K562 (cell line): ENCODE results near the gene EPS8. TPM values are rescaled to one million over a fixed set of nuclear protein-coding genes. Genes with fewer than 3 reads are reported as not detected.

ENCODE experiments used
- ATAC-seq: fragments of 200-7000 bp; cut with Tn5 transposase; 3 replicates; pipeline ENCODE4 v1.9.1; 2020; ENCODE audit warnings: moderate library complexity
- BruUV-seq: library from RNA; stranded (reverse); fragments of 400-500 nt; replicated peaks from 2 replicates; lab custom pipeline; 2021; lab: Mats Ljungman, UMichigan
- CTCF ChIA-PET: fragments of 300-600 bp; formaldehyde crosslinking; extraction: SDS; loops from one replicate; lab custom pipeline; 2021; ENCODE audit warnings: low intra/inter-chr PET ratio; lab: Yijun Ruan, JAX
- POLR2A ChIA-PET: fragments of 300-600, 350-650 bp; sonication (Branson Sonifier 250); formaldehyde crosslinking; extraction: SDS; loops from one replicate; lab custom pipeline; 2021; ENCODE audit warnings: antibody characterized with exemption, inconsistent platforms; lab: Yijun Ruan, JAX
- DNase-seq, 4 experiments: peaks; one replicate each; pipeline versions ENCODE4 v3.0.0 to v3.0.0-alpha.2; 2011 to 2018; ENCODE audit warnings: low spot score in 3 of 4, mixed read lengths in 3 of 4; ENCODE audit errors: extremely low read depth in 1 of 4
- FAIRE-seq: peaks from 2 replicates; lab custom pipeline; 2011; peaks lifted over from hg19 to GRCh38; lab: Jason Lieb, UNC
- H2AFZ ChIP-seq: 2 replicates; pipeline ENCODE4 v1.6.0; 2011; ENCODE audit warnings: low read depth, low read length, control low read depth, inconsistent platforms
- H3K27ac ChIP-seq: fragments of 200-600 bp; 3 replicates; pipeline ENCODE4 v1.8.0; 2011; ENCODE audit warnings: low read depth, mild to moderate bottlenecking, control low read depth, inconsistent platforms, low read length, moderate library complexity, mixed read lengths; ENCODE audit errors: extremely low read depth
- H3K27me3 ChIP-seq, 2 experiments: fragments of 300-600 bp in 1 of 2; 2 replicates in 1 of 2; 3 replicates in 1 of 2; pipeline versions ENCODE4 v1.6.0 to v1.8.0; 2011; ENCODE audit warnings: inconsistent platforms in 2 of 2, low read length in 2 of 2, mild to moderate bottlenecking in 1 of 2, mixed read lengths in 1 of 2, moderate library complexity in 1 of 2; ENCODE audit not compliant: control insufficient read depth in 2 of 2, insufficient read depth in 2 of 2
- H3K36me3 ChIP-seq: fragments of 300-600 bp; 3 replicates; pipeline ENCODE4 v1.8.0; 2011; ENCODE audit warnings: mild to moderate bottlenecking, low read length, inconsistent platforms; ENCODE audit not compliant: control insufficient read depth, insufficient read depth
- H3K4me1 ChIP-seq, 2 experiments: fragments of 200-600 bp in 1 of 2; replicated peaks in 1 of 2; 2 replicates in 1 of 2; 3 replicates in 1 of 2; pipeline versions ENCODE4 v1.5.1 to v1.8.0; 2011; ENCODE audit warnings: inconsistent platforms in 2 of 2, low read length in 2 of 2, mild to moderate bottlenecking in 1 of 2, mixed read lengths in 1 of 2, moderate library complexity in 1 of 2; ENCODE audit not compliant: control insufficient read depth in 2 of 2, insufficient read depth in 2 of 2
- H3K4me2 ChIP-seq: 2 replicates; pipeline ENCODE4 v1.6.1; 2011; ENCODE audit warnings: low read length, control low read depth, inconsistent platforms, mixed read lengths; ENCODE audit not compliant: insufficient read depth
- H3K4me3 ChIP-seq: fragments of 200-600 bp; sonication (generic), shearing (Covaris generic); 2 replicates; pipeline ENCODE4 v1.5.1; 2016; ENCODE audit warnings: control low read depth, inconsistent platforms
- H3K79me2 ChIP-seq: fragments of 200-600 bp; 3 replicates; pipeline ENCODE4 v1.8.0; 2011; ENCODE audit warnings: low read length, inconsistent platforms; ENCODE audit not compliant: control insufficient read depth, insufficient read depth
- H3K9ac ChIP-seq, 2 experiments: 2 replicates each; pipeline versions ENCODE4 v1.6.0 to v1.6.1; 2011; ENCODE audit warnings: low read depth in 2 of 2, low read length in 2 of 2, control low read depth in 1 of 2, inconsistent platforms in 1 of 2, mild to moderate bottlenecking in 1 of 2, mixed read lengths in 1 of 2; ENCODE audit not compliant: insufficient read depth in 1 of 2
- H3K9me1 ChIP-seq: one replicate; pipeline ENCODE4 v1.6.0; 2011; ENCODE audit warnings: inconsistent platforms, mild to moderate bottlenecking, low read length, moderate library complexity; ENCODE audit not compliant: control insufficient read depth, insufficient read depth
- H3K9me3 ChIP-seq: replicated peaks from 2 replicates; pipeline ENCODE4 v1.5.1; 2011; ENCODE audit warnings: low read depth, low read length, inconsistent platforms; ENCODE audit not compliant: control insufficient read depth, insufficient read depth
- H4K20me1 ChIP-seq: replicated peaks from 2 replicates; pipeline ENCODE4 v1.6.1; 2011; ENCODE audit warnings: low read length, inconsistent platforms, mixed read lengths; ENCODE audit not compliant: control insufficient read depth, insufficient read depth
- FOXJ2 ChIP-seq: fragments of 200-800 bp; sonication (Bioruptor generic); IDR thresholded peaks from 2 replicates; pipeline ENCODE4 v1.6.1; 2016; ENCODE audit warnings: missing genetic modification characterization, missing compliant biosample characterization
- FOXM1 ChIP-seq, 2 experiments: fragments of 450-650 bp in 1 of 2; sonication (generic) in 1 of 2; formaldehyde crosslinking in 1 of 2; IDR thresholded peaks; 2 replicates each; pipeline versions ENCODE4 v1.6.1 to v1.9.0; 2017 to 2022; ENCODE audit warnings: low read depth in 2 of 2, mild to moderate bottlenecking in 2 of 2, missing genetic modification reagents in 1 of 2, moderate library complexity in 1 of 2
- HSF4 ChIP-seq: fragments of 250-450 bp; sonication (Bioruptor Pico); IDR thresholded peaks from 2 replicates; pipeline ENCODE4 v2.1.2; 2022; ENCODE audit warnings: mild to moderate bottlenecking, moderate library complexity, borderline replicate concordance
- MBD2 ChIP-seq: sonication (generic); IDR thresholded peaks from 2 replicates; pipeline ENCODE4 v1.6.1; 2016; ENCODE audit warnings: low read depth, borderline replicate concordance
- NUFIP1 ChIP-seq: fragments of 450-650 bp; IDR thresholded peaks from 2 replicates; pipeline ENCODE4 v1.6.1; 2018; ENCODE audit not compliant: partially characterized antibody
- RAD51 ChIP-seq: fragments of 450-650 bp; IDR thresholded peaks from 2 replicates; pipeline ENCODE4 v1.7.1; 2016; ENCODE audit warnings: low read depth, mild to moderate bottlenecking, borderline replicate concordance
- ZFP36 ChIP-seq: fragments of 150-350 bp; IDR thresholded peaks from 2 replicates; pipeline ENCODE4 v1.6.1; 2018; ENCODE audit warnings: low read length, low read depth; ENCODE audit not compliant: partially characterized antibody
- ZNF253 ChIP-seq: fragments of 250-450 bp; sonication (Bioruptor Pico); conservative IDR thresholded peaks from 2 replicates; pipeline ENCODE4 v1.6.1; 2021; ENCODE audit warnings: mild to moderate bottlenecking
- WGBS: fragments of 100-300 bp; shearing (Covaris generic); methylation state at CpG from one replicate; pipeline ENCODE4 v1.1.6; 2016; ENCODE audit warnings: low coverage, mixed read lengths; ENCODE audit not compliant: insufficient coverage; ENCODE audit errors: missing lambda C conversion rate; 5-methylcytosine and 5-hydroxymethylcytosine counted together
- in situ Hi-C: fragments of 300-500 bp; cut with MboI; formaldehyde crosslinking; loops from 4 replicates; pipeline ENCODE4 v1.15.0; 2018; ENCODE audit warnings: inconsistent platforms, mixed read lengths
- intact Hi-C: fragments of 100-400 bp; cut with micrococcal nuclease; formaldehyde crosslinking; loops from 2 replicates; pipeline ENCODE4 v1.14.2; 2022
- polyA plus RNA-seq, 8 experiments: library from polyadenylated mRNA; depleted of rRNA in 4 of 8; stranded (reverse) in 5 of 8; unstranded in 3 of 8; fragments of >200 nt; fragmentation: Nextera tagmentation in 2 of 8; fragmentation: Illumina TruSeq in 1 of 8; extraction: Ambion mirVana in 2 of 8; extraction: Trizol in 1 of 8; gene quantifications; 2 replicates each; pipeline versions ENCODE4 v1.2.1 to v1.2.3, GENCODE V29; 2011 to 2014; ENCODE audit warnings: inconsistent platforms in 1 of 8, missing spikeins in 1 of 8
- total RNA-seq, 7 experiments: library from RNA; depleted of rRNA in 6 of 7; stranded (reverse); fragments of >200 nt in 6 of 7; fragmentation: Illumina TruSeq in 2 of 7; extraction: Trizol in 2 of 7; gene quantifications; 2 replicates each; pipeline versions ENCODE4 v1.2.1 to v1.2.3, GENCODE V29; 2011 to 2021; ENCODE audit warnings: low replicate concordance in 1 of 7
- TF ChIP-seq, protein P1 (sequence below): sonication (generic); formaldehyde crosslinking; IDR thresholded peaks from 2 replicates; pipeline ENCODE4 v1.5.0; 2020; ENCODE audit warnings: missing genetic modification reagents
- TF ChIP-seq, protein P2 (sequence below): sonication (generic); formaldehyde crosslinking; IDR thresholded peaks from 2 replicates; pipeline ENCODE4 v1.8.0; 2022; ENCODE audit warnings: mild to moderate bottlenecking, missing genetic modification reagents
- TF ChIP-seq, protein P3 (sequence below): fragments of 200-800 bp; sonication (Bioruptor generic); IDR thresholded peaks from 2 replicates; pipeline ENCODE4 v1.6.1; 2017; ENCODE audit warnings: missing genetic modification characterization, missing compliant biosample characterization

The EPS8 gene
- total and polyA plus RNA-seq, 9 of the 15 experiments (the other 6 are each of a cell fraction or from before 2014, with no cell fraction given), result 0.10 to 1.9 (median 0.33) TPM

DNA sequence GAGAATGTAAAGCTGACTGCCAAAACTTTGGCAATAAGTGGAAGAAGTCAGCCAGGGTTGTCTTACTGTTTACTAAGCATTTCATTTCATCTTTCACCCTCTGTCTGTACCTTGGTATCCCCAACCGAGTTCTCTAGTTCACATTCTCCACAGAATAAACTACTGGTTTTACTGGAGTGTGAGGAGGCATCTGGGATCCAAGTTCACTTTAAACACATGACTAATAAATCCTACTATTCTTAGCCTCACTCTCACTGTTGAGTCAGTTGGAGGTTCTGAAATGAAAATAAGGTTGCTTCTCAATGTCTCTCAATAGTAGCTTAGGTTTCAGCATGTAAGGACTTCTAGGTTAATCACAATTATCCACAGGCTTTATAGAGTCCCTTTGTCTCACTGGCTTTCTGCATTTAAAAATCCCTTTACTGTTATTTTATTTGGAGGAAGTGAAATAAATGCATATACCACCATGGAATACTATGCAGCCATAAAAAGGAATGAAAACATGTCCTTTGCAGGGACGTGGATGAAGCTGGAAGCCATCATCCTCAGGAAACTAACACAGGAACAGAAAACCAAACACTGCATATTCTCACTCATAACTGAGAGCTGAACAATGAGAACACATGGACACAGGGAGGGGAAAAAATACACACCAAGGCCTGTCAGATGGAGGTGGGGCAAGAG is 95.8 kb downstream of the EPS8 start:
- Histone ChIP-seq H3K4me3 (no peak overlapping the region), H3K4me1 (no peaks in the 10 kb centered on the region), H3K36me3 (no peaks in the 10 kb centered on the region)
- ATAC-seq, result no peak
- CTCF ChIA-PET, result no interaction called here
- 0% methylated on average over 2 of the region's 2 CpGs for WGBS
- in situ Hi-C loops, result no loop called here
- no peak for DNase-seq
- no peak for TF ChIP-seq FOXJ2 (tag)
- TF ChIP-seq, protein P1, sequence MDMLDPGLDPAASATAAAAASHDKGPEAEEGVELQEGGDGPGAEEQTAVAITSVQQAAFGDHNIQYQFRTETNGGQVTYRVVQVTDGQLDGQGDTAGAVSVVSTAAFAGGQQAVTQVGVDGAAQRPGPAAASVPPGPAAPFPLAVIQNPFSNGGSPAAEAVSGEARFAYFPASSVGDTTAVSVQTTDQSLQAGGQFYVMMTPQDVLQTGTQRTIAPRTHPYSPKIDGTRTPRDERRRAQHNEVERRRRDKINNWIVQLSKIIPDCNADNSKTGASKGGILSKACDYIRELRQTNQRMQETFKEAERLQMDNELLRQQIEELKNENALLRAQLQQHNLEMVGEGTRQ (CRISPR knock-in tag), result no peak
- no peak for TF ChIP-seq ZFP36
- no peak for TF ChIP-seq MBD2
- TF ChIP-seq, protein P2, sequence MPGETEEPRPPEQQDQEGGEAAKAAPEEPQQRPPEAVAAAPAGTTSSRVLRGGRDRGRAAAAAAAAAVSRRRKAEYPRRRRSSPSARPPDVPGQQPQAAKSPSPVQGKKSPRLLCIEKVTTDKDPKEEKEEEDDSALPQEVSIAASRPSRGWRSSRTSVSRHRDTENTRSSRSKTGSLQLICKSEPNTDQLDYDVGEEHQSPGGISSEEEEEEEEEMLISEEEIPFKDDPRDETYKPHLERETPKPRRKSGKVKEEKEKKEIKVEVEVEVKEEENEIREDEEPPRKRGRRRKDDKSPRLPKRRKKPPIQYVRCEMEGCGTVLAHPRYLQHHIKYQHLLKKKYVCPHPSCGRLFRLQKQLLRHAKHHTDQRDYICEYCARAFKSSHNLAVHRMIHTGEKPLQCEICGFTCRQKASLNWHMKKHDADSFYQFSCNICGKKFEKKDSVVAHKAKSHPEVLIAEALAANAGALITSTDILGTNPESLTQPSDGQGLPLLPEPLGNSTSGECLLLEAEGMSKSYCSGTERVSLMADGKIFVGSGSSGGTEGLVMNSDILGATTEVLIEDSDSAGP (CRISPR knock-in tag), result no peak
- no peak for TF ChIP-seq NUFIP1
- TF ChIP-seq HSF4 (CRISPR knock-in tag), result no peak
- TF ChIP-seq, protein P3, sequence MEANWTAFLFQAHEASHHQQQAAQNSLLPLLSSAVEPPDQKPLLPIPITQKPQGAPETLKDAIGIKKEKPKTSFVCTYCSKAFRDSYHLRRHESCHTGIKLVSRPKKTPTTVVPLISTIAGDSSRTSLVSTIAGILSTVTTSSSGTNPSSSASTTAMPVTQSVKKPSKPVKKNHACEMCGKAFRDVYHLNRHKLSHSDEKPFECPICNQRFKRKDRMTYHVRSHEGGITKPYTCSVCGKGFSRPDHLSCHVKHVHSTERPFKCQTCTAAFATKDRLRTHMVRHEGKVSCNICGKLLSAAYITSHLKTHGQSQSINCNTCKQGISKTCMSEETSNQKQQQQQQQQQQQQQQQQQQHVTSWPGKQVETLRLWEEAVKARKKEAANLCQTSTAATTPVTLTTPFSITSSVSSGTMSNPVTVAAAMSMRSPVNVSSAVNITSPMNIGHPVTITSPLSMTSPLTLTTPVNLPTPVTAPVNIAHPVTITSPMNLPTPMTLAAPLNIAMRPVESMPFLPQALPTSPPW, result no peak
- no peak for TF ChIP-seq RAD51
- TF ChIP-seq ZNF253 (CRISPR knock-in tag), result no peak
- TF ChIP-seq FOXM1 (IDR thresholded peaks at IDR 0.05; ENCODE audit: low read depth), result no peak
- no peak for TF ChIP-seq FOXM1 (CRISPR knock-in tag; IDR thresholded peaks at IDR 0.05; ENCODE audit: low read depth)
- TF ChIP-seq, all 486 proteins: peak for 0
- Histone ChIP-seq H2AFZ (no peak overlapping the region), H3K9ac (no peak overlapping the region), H3K4me2 (no peak overlapping the region), H4K20me1 (no peaks in the 10 kb centered on the region), H3K9me3 (no peaks in the 10 kb centered on the region), H3K9me1 (no peaks in the 10 kb centered on the region), H3K79me2 (no peaks in the 10 kb centered on the region), H3K27me3 (no peaks in the 10 kb centered on the region), H3K27ac (no peak overlapping the region)
- intact Hi-C loops, result no loop called here
- POLR2A ChIA-PET, result interaction anchor here (0.8 kb wide), 1 partner anchor 417 kb away, joined by 3 read pairs; no protein-coding TSS in a partner anchor
- no peak for FAIRE-seq
- no TSS peak for BruUV-seq
